Progenitor cell of endocrine pancreas (in vitro differentiated cells): ENCODE results near the gene EXOSC1. TPM values are rescaled to one million over a fixed set of nuclear protein-coding genes. Genes with fewer than 3 reads are reported as not detected.

Experiments
- DNase-seq: peaks from one replicate; pipeline ENCODE4 v3.0.0; 2021; ENCODE audit warnings: low spot score; ENCODE audit not compliant: unreplicated experiment
- H3K27ac Mint-ChIP-seq: 2 replicates; pipeline ENCODE4 v1.8.0; 2021; ENCODE audit warnings: mild to moderate bottlenecking, moderate library complexity, mixed read lengths
- H3K27me3 Mint-ChIP-seq: 2 replicates; pipeline ENCODE4 v1.8.0; 2021; ENCODE audit warnings: mixed read lengths
- H3K36me3 Mint-ChIP-seq: 2 replicates; pipeline ENCODE4 v1.8.0; 2022; ENCODE audit warnings: mixed read lengths; ENCODE audit not compliant: insufficient read depth
- H3K4me1 Mint-ChIP-seq: 2 replicates; pipeline ENCODE4 v1.8.0; 2021; ENCODE audit warnings: low read depth, mixed read lengths
- H3K4me3 Mint-ChIP-seq: 2 replicates; pipeline ENCODE4 v1.8.0; 2021; ENCODE audit warnings: low read depth, mild to moderate bottlenecking, moderate library complexity, mixed read lengths
- H3K9me3 Mint-ChIP-seq: 2 replicates; pipeline ENCODE4 v1.8.0; 2021; ENCODE audit warnings: low read depth, mixed read lengths
- CTCF ChIP-seq: fragments of 200-600 bp; sonication (generic); IDR thresholded peaks from one replicate; pipeline ENCODE4 v1.5.0; 2021; ENCODE audit warnings: antibody characterized with exemption, mild to moderate bottlenecking; ENCODE audit not compliant: unreplicated experiment
- total RNA-seq: library from RNA; stranded (reverse); gene quantifications from 2 replicates; pipeline ENCODE4 v1.2.1, GENCODE V29; 2021

The EXOSC1 gene
- total RNA-seq, 1 donor from 2014 or later = 38.0 TPM

GRCh38 chr10:97452352-97452751 lies 6.5 kb upstream of the EXOSC1 start:
- no peak for DNase-seq
- H3K36me3 Mint-ChIP-seq = peaks cover 12% of the 10 kb centered on the region

GRCh38 chr10:97451605-97452004 lies 5.8 kb upstream of the EXOSC1 start:
- H3K27ac Mint-ChIP-seq = no peak overlapping the region
- H3K9me3 Mint-ChIP-seq = no peaks in the 10 kb centered on the region
- H3K4me3 Mint-ChIP-seq = no peak overlapping the region
- no peak for TF ChIP-seq CTCF
- DNase-seq = no peak
- H3K27me3 Mint-ChIP-seq = no peaks in the 10 kb centered on the region
- H3K4me1 Mint-ChIP-seq = peaks cover 23% of the 10 kb centered on the region
- peaks cover 8% of the 10 kb centered on the region for H3K36me3 Mint-ChIP-seq

More at GRCh38 chr10:97452352-97452751, 6.5 kb upstream of the EXOSC1 start:
- no peak for TF ChIP-seq CTCF
- H3K27me3 Mint-ChIP-seq = no peaks in the 10 kb centered on the region
- no peak overlapping the region for H3K27ac Mint-ChIP-seq
- H3K4me1 Mint-ChIP-seq = peaks cover 16% of the 10 kb centered on the region
- H3K9me3 Mint-ChIP-seq = no peaks in the 10 kb centered on the region
- H3K4me3 Mint-ChIP-seq = no peak overlapping the region

GRCh38 chr10:97450828-97451227 lies 5.0 kb upstream of the EXOSC1 start:
- DNase-seq = no peak
- Mint-ChIP-seq H3K27ac (no peak overlapping the region), H3K4me3 (no peak overlapping the region), H3K9me3 (no peaks in the 10 kb centered on the region), H3K27me3 (no peaks in the 10 kb centered on the region), H3K36me3 (peaks cover 8% of the 10 kb centered on the region), H3K4me1 (peaks cover 28% of the 10 kb centered on the region)
- no peak for TF ChIP-seq CTCF

- Mint-ChIP-seq H3K27ac (peak overlapping the region; percentile 86), H3K4me3 (peak overlapping the region; percentile 99), H3K27me3 (no peaks in the 10 kb centered on the region), H3K36me3 (peaks cover 9% of the 10 kb centered on the region), H3K4me1 (peaks cover 31% of the 10 kb centered on the region), H3K9me3 (no peaks in the 10 kb centered on the region)
- no peak for DNase-seq
- TF ChIP-seq CTCF = no peak
Observed at GRCh38 chr10:97445357-97445721, 467 bp downstream of the EXOSC1 start.

GRCh38 chr10:97444212-97444611 lies 1.6 kb downstream of the EXOSC1 start:
- H3K4me1 Mint-ChIP-seq = peaks cover 29% of the 10 kb centered on the region
- DNase-seq = no peak
- H3K36me3 Mint-ChIP-seq = peaks cover 12% of the 10 kb centered on the region
- no peaks in the 10 kb centered on the region for H3K9me3 Mint-ChIP-seq
- H3K27me3 Mint-ChIP-seq = no peaks in the 10 kb centered on the region
- TF ChIP-seq CTCF = no peak
- peak overlapping the region; percentile 15 for H3K4me3 Mint-ChIP-seq
- H3K27ac Mint-ChIP-seq = no peak overlapping the region
